HEK293 (cell line): ENCODE data around the gene L3HYPDH.
A peak's percentile ranks its signal among the peaks of the same experiment; 100 is the strongest.

ENCODE experiments used
- AEBP2 ChIP-seq: fragments of 450-650 bp; formaldehyde crosslinking; IDR thresholded peaks from 2 replicates; pipeline ENCODE4 v1.5.1; 2016; ENCODE audit warnings: missing biosample characterization, missing genetic modification characterization, borderline replicate concordance
- BCL11B ChIP-seq: fragments of 450-650 bp; formaldehyde crosslinking; IDR thresholded peaks from 2 replicates; pipeline ENCODE4 v1.5.1; 2016; ENCODE audit warnings: low read depth, missing biosample characterization, missing genetic modification characterization
- HOXA7 ChIP-seq: sonication (generic); formaldehyde crosslinking; IDR thresholded peaks from 2 replicates; pipeline ENCODE4 v1.8.1; 2022; ENCODE audit warnings: missing genetic modification reagents, borderline replicate concordance
- HOXC10 ChIP-seq: sonication (generic); formaldehyde crosslinking; IDR thresholded peaks from 2 replicates; pipeline ENCODE4 v1.8.1; 2023; ENCODE audit warnings: mild to moderate bottlenecking, missing genetic modification reagents
- KLF8 ChIP-seq: fragments of 450-650 bp; formaldehyde crosslinking; IDR thresholded peaks from 2 replicates; pipeline ENCODE4 v1.5.1; 2016; ENCODE audit warnings: missing biosample characterization, missing genetic modification characterization
- MEIS1 ChIP-seq: sonication (generic); formaldehyde crosslinking; IDR thresholded peaks from 2 replicates; pipeline ENCODE4 v1.8.1; 2022; ENCODE audit warnings: missing genetic modification reagents, mild to moderate bottlenecking, borderline replicate concordance
- PRDM10 ChIP-seq: fragments of 450-650 bp; formaldehyde crosslinking; IDR thresholded peaks from 2 replicates; pipeline ENCODE4 v1.5.1; 2016; ENCODE audit warnings: missing biosample characterization, missing genetic modification characterization
- PRDM4 ChIP-seq: fragments of 450-650 bp; formaldehyde crosslinking; IDR thresholded peaks from 2 replicates; pipeline ENCODE4 v1.5.1; 2017; ENCODE audit warnings: missing biosample characterization, missing genetic modification characterization
- REPIN1 ChIP-seq: fragments of 450-650 bp; formaldehyde crosslinking; IDR thresholded peaks from 2 replicates; pipeline ENCODE4 v1.5.1; 2017; ENCODE audit warnings: missing biosample characterization, missing genetic modification characterization, low read depth
- SETDB1 ChIP-seq: IDR thresholded peaks from one replicate; pipeline ENCODE4 v1.6.1; 2017; ENCODE audit warnings: mild to moderate bottlenecking, low read length, moderate library complexity, mixed read lengths; ENCODE audit not compliant: insufficient read length
- SP2 ChIP-seq: fragments of 450-650 bp; formaldehyde crosslinking; IDR thresholded peaks from 2 replicates; pipeline ENCODE4 v1.5.1; 2016; ENCODE audit warnings: missing biosample characterization, missing genetic modification characterization
- ZBTB20 ChIP-seq: fragments of 450-650 bp; formaldehyde crosslinking; IDR thresholded peaks from 2 replicates; pipeline ENCODE4 v1.5.1; 2016; ENCODE audit warnings: missing biosample characterization, missing genetic modification characterization
- ZBTB21 ChIP-seq: fragments of 450-650 bp; formaldehyde crosslinking; IDR thresholded peaks from 2 replicates; pipeline ENCODE4 v1.5.1; 2017; ENCODE audit warnings: missing biosample characterization, missing genetic modification characterization
- ZBTB48 ChIP-seq: fragments of 450-650 bp; formaldehyde crosslinking; IDR thresholded peaks from 2 replicates; pipeline ENCODE4 v1.5.1; 2016; ENCODE audit warnings: missing biosample characterization, missing genetic modification characterization
- ZBTB8A ChIP-seq: fragments of 450-650 bp; formaldehyde crosslinking; IDR thresholded peaks from 2 replicates; pipeline ENCODE4 v1.5.1; 2016; ENCODE audit warnings: missing biosample characterization, missing genetic modification characterization
- ZNF138 ChIP-seq: fragments of 450-650 bp; formaldehyde crosslinking; IDR thresholded peaks from 2 replicates; pipeline ENCODE4 v1.5.1; 2016; ENCODE audit warnings: missing biosample characterization, missing genetic modification characterization, borderline replicate concordance
- ZNF146 ChIP-seq: fragments of 450-650 bp; formaldehyde crosslinking; IDR thresholded peaks from 2 replicates; pipeline ENCODE4 v1.5.1; 2016; ENCODE audit warnings: missing biosample characterization, missing genetic modification characterization
- ZNF175 ChIP-seq: fragments of 450-650 bp; formaldehyde crosslinking; IDR thresholded peaks from 2 replicates; pipeline ENCODE4 v1.5.1; 2016; ENCODE audit warnings: missing biosample characterization, missing genetic modification characterization
- ZNF335 ChIP-seq: fragments of 450-650 bp; formaldehyde crosslinking; conservative IDR thresholded peaks from 2 replicates; pipeline ENCODE4 v1.5.1; 2016; ENCODE audit warnings: missing biosample characterization, missing genetic modification characterization
- ZNF341 ChIP-seq: fragments of 450-650 bp; formaldehyde crosslinking; IDR thresholded peaks from 2 replicates; pipeline ENCODE4; 2016; ENCODE audit warnings: low read depth, missing biosample characterization, missing genetic modification characterization
- ZNF391 ChIP-seq: fragments of 450-650 bp; formaldehyde crosslinking; IDR thresholded peaks from 2 replicates; pipeline ENCODE4 v1.5.1; 2016; ENCODE audit warnings: low read depth, missing biosample characterization, missing genetic modification characterization, borderline replicate concordance
- ZNF394 ChIP-seq: fragments of 450-650 bp; formaldehyde crosslinking; IDR thresholded peaks from 2 replicates; pipeline ENCODE4 v1.5.1; 2016; ENCODE audit warnings: missing biosample characterization, missing genetic modification characterization, mild to moderate bottlenecking, moderate library complexity, borderline replicate concordance
- ZNF423 ChIP-seq: fragments of 450-650 bp; formaldehyde crosslinking; IDR thresholded peaks from 2 replicates; pipeline ENCODE4 v1.5.1; 2016; ENCODE audit warnings: missing biosample characterization, missing genetic modification characterization
- ZNF473 ChIP-seq: fragments of 450-650 bp; formaldehyde crosslinking; IDR thresholded peaks from 2 replicates; pipeline ENCODE4 v1.5.1; 2017; ENCODE audit warnings: missing biosample characterization, missing genetic modification characterization
- ZNF514 ChIP-seq: fragments of 450-650 bp; formaldehyde crosslinking; IDR thresholded peaks from 2 replicates; pipeline ENCODE4 v1.5.1; 2016; ENCODE audit warnings: missing biosample characterization, missing genetic modification characterization
- ZNF561 ChIP-seq: fragments of 450-650 bp; IDR thresholded peaks from 2 replicates; pipeline ENCODE4 v1.5.1; 2018; ENCODE audit warnings: missing biosample characterization, missing genetic modification characterization, borderline replicate concordance
- ZNF629 ChIP-seq: fragments of 450-650 bp; formaldehyde crosslinking; IDR thresholded peaks from 2 replicates; pipeline ENCODE4 v1.5.1; 2017; ENCODE audit warnings: missing biosample characterization, missing genetic modification characterization
- ZNF654 ChIP-seq: fragments of 450-650 bp; formaldehyde crosslinking; IDR thresholded peaks from 2 replicates; pipeline ENCODE4 v1.5.1; 2016; ENCODE audit warnings: low read depth, missing biosample characterization, missing genetic modification characterization
- ZNF776 ChIP-seq: fragments of 450-650 bp; formaldehyde crosslinking; IDR thresholded peaks from 2 replicates; pipeline ENCODE4 v1.5.0; 2017; ENCODE audit warnings: missing biosample characterization, missing genetic modification characterization, borderline replicate concordance
- ZNF777 ChIP-seq: fragments of 450-650 bp; formaldehyde crosslinking; IDR thresholded peaks from 2 replicates; pipeline ENCODE4 v1.5.1; 2017; ENCODE audit warnings: missing biosample characterization, missing genetic modification characterization, borderline replicate concordance
- ZSCAN5A ChIP-seq: fragments of 450-650 bp; formaldehyde crosslinking; IDR thresholded peaks from 2 replicates; pipeline ENCODE4 v1.5.1; 2016; ENCODE audit warnings: missing biosample characterization, missing genetic modification characterization

L3HYPDH gene

GRCh38 chr14:59484639-59485175 is 499 bp upstream of the L3HYPDH start (continued):
- TF ChIP-seq PRDM4 (tag by site-specific recombination) (no peak), ZNF776 (tag by site-specific recombination) (no peak), ZSCAN5A (tag by site-specific recombination) (no peak), ZNF654 (no peak), SETDB1 (no peak), ZNF629 (tag by site-specific recombination) (no peak), MEIS1 (CRISPR knock-in tag) (no peak), ZNF423 (tag by site-specific recombination) (no peak), ZNF473 (tag by site-specific recombination) (no peak), ZBTB48 (tag by site-specific recombination) (peak; percentile 45; the same call in 1 of the 2 replicates), ZNF335 (tag by site-specific recombination) (0 out of 2 replicates have a peak, but pooled peaks have one; percentile 71), ZNF514 (tag by site-specific recombination) (no peak), PRDM10 (tag by site-specific recombination) (peak; percentile 57; the same call in 1 of the 2 replicates), ZNF175 (tag by site-specific recombination) (no peak), ZBTB20 (tag by site-specific recombination) (0 out of 2 replicates have a peak, but pooled peaks have one; percentile 28), ZBTB8A (tag by site-specific recombination) (no peak), KLF8 (no peak), ZBTB21 (tag by site-specific recombination) (no peak), AEBP2 (tag by site-specific recombination) (no peak), ZNF394 (tag by site-specific recombination) (no peak; the same call in 1 of the 2 replicates), ZNF561 (no peak), ZNF777 (tag by site-specific recombination) (no peak), BCL11B (tag by site-specific recombination) (peak; percentile 75; the same call in 1 of the 2 replicates), ZNF391 (tag by site-specific recombination) (no peak), REPIN1 (tag by site-specific recombination) (no peak), HOXC10 (CRISPR knock-in tag) (no peak), ZNF146 (tag by site-specific recombination) (no peak), ZNF138 (no peak), SP2 (tag by site-specific recombination) (peak; percentile 56), ZNF341 (tag by site-specific recombination) (no peak), HOXA7 (CRISPR knock-in tag) (no peak)
